MCF 10A (cell line): Measurements from ENCODE around the gene NAXE. TPM values are rescaled to one million over a fixed set of nuclear protein-coding genes. Genes with fewer than 3 reads are reported as not detected.
A peak's percentile ranks its signal among the peaks of the same experiment; 100 is the strongest.

Source experiments
- BruUV-seq: library from RNA; stranded (reverse); fragments of 400-500 nt; replicated peaks from 2 replicates; lab custom pipeline; 2021; lab: Mats Ljungman, UMichigan
- CTCF ChIA-PET: fragments of 300-600 bp; sonication (Branson Sonifier 250); formaldehyde crosslinking; extraction: SDS; loops from one replicate; lab custom pipeline; 2021; ENCODE audit warnings: antibody characterized with exemption, inconsistent platforms; lab: Yijun Ruan, JAX
- POLR2A ChIA-PET: fragments of 300-600, 350-650 bp; sonication (Branson Sonifier 250); formaldehyde crosslinking; extraction: SDS; loops from one replicate; lab custom pipeline; 2020; ENCODE audit warnings: antibody characterized with exemption, inconsistent platforms; lab: Yijun Ruan, JAX
- DNase-seq: peaks from one replicate; pipeline ENCODE4 v3.0.0-alpha.2; 2018; ENCODE audit not compliant: unreplicated experiment
- H3K27ac Mint-ChIP-seq: one replicate; pipeline ENCODE4 v1.8.0; 2022; ENCODE audit warnings: mild to moderate bottlenecking, low read depth, mixed read lengths; ENCODE audit not compliant: unreplicated experiment
- H3K27me3 Mint-ChIP-seq: one replicate; pipeline ENCODE4 v1.8.0; 2022; ENCODE audit warnings: mixed read lengths; ENCODE audit not compliant: insufficient read depth, unreplicated experiment
- H3K36me3 Mint-ChIP-seq: one replicate; pipeline ENCODE4 v1.8.0; 2022; ENCODE audit warnings: mild to moderate bottlenecking, moderate library complexity, mixed read lengths; ENCODE audit not compliant: insufficient read depth, unreplicated experiment
- H3K4me1 Mint-ChIP-seq: one replicate; pipeline ENCODE4 v1.8.0; 2022; ENCODE audit warnings: mixed read lengths; ENCODE audit not compliant: insufficient read depth, unreplicated experiment
- H3K4me3 Mint-ChIP-seq: one replicate; pipeline ENCODE4 v1.8.0; 2022; ENCODE audit warnings: mild to moderate bottlenecking, moderate library complexity, mixed read lengths; ENCODE audit not compliant: unreplicated experiment
- H3K9me3 Mint-ChIP-seq: one replicate; pipeline ENCODE4 v1.8.0; 2022; ENCODE audit warnings: mixed read lengths; ENCODE audit not compliant: unreplicated experiment
- CTCF ChIP-seq: fragments of 200-600 bp; IDR thresholded peaks from one replicate; pipeline ENCODE4 v1.8.0; 2022; ENCODE audit warnings: antibody characterized with exemption, mild to moderate bottlenecking; ENCODE audit not compliant: unreplicated experiment
- intact Hi-C: fragments of 100-400 bp; cut with micrococcal nuclease; formaldehyde crosslinking; loops from 2 replicates; pipeline ENCODE4 v1.14.1; 2022
- total RNA-seq: library from RNA; stranded (reverse); gene quantifications from 2 replicates; pipeline ENCODE4 v1.2.3, GENCODE V29; 2022

Gene NAXE
- total RNA-seq, 1 experiment from 2014 or later = 155 TPM

GRCh38 chr1:156612666-156613065 is 21.1 kb downstream of the NAXE start:
- no peak overlapping the region for H3K4me3 Mint-ChIP-seq
- peaks cover 26% of the 10 kb centered on the region for H3K27me3 Mint-ChIP-seq
- BruUV-seq = no TSS peak
- TF ChIP-seq CTCF = no peak
- peaks cover 10% of the 10 kb centered on the region for H3K4me1 Mint-ChIP-seq
- H3K27ac Mint-ChIP-seq = no peak overlapping the region
- ChIA-PET CTCF (interaction anchor here (0.7 to 20.9 kb wide), 15 partner anchors 9 to 228 kb away, joined by 3 to 396 read pairs (median 6); no protein-coding TSS in a partner anchor), POLR2A (interaction anchor here (0.6 to 2.0 kb wide), 9 partner anchors 9 to 222 kb away, joined by 3 to 7 read pairs (median 3); partner anchors contain the start of gene NAXE)
- peaks cover 5% of the 10 kb centered on the region for H3K36me3 Mint-ChIP-seq
- DNase-seq = no peak
- H3K9me3 Mint-ChIP-seq = no peaks in the 10 kb centered on the region
- intact Hi-C loops = no loop called here

GRCh38 chr1:156615946-156616345 is 24.4 kb downstream of the NAXE start:
- BruUV-seq = no TSS peak
- ChIA-PET POLR2A (interaction anchor here (1.4 to 1.6 kb wide), 2 partner anchors 12 to 13 kb away, joined by 4 to 5 read pairs; no protein-coding TSS in a partner anchor), CTCF (interaction anchor here (0.6 to 20.9 kb wide), 8 partner anchors 10 to 231 kb away, joined by 3 to 396 read pairs (median 21); no protein-coding TSS in a partner anchor)
- Mint-ChIP-seq H3K4me3 (peak overlapping the region; percentile 6), H3K9me3 (no peaks in the 10 kb centered on the region), H3K36me3 (no peaks in the 10 kb centered on the region), H3K27ac (no peak overlapping the region), H3K27me3 (peaks cover 47% of the 10 kb centered on the region), H3K4me1 (peaks cover 10% of the 10 kb centered on the region)
- intact Hi-C loops = no loop called here
- DNase-seq = no peak
- TF ChIP-seq CTCF = no peak

GRCh38 chr1:156616463-156616862 is 24.9 kb downstream of the NAXE start:
- Mint-ChIP-seq H3K9me3 (no peaks in the 10 kb centered on the region), H3K27ac (no peak overlapping the region), H3K27me3 (peaks cover 47% of the 10 kb centered on the region), H3K4me3 (peak overlapping the region; percentile 6), H3K36me3 (no peaks in the 10 kb centered on the region), H3K4me1 (peaks cover 10% of the 10 kb centered on the region)
- no TSS peak for BruUV-seq
- no peak for TF ChIP-seq CTCF
- DNase-seq = peak; percentile 64
- CTCF ChIA-PET = interaction anchor here (0.6 to 20.9 kb wide), 11 partner anchors 8 to 171 kb away, joined by 3 to 396 read pairs (median 4); no protein-coding TSS in a partner anchor
- POLR2A ChIA-PET = interaction anchor here (0.8 to 1.6 kb wide), 4 partner anchors 11 to 112 kb away, joined by 4 to 6 read pairs (median 4); partner anchors contain the start of genes ISG20L2 and METTL25B
- intact Hi-C loops = no loop called here

- CTCF ChIA-PET = interaction anchor here (0.6 to 20.9 kb wide), 24 partner anchors 8 to 450 kb away, joined by 3 to 396 read pairs (median 5); no protein-coding TSS in a partner anchor
- DNase-seq = peak; percentile 57
- no TSS peak for BruUV-seq
- Mint-ChIP-seq H3K4me3 (no peak within 1 kb of the TSS), H3K4me1 (peaks cover 15% of the 10 kb centered on the region), H3K27me3 (peaks cover 54% of the 10 kb centered on the region), H3K9me3 (no peaks in the 10 kb centered on the region), H3K36me3 (no peaks in the 10 kb centered on the region), H3K27ac (no peak within 1 kb of the TSS)
- POLR2A ChIA-PET = interaction anchor here (0.9 to 1.2 kb wide), 2 partner anchors 25 to 37 kb away, joined by 3 read pairs; no protein-coding TSS in a partner anchor
- TF ChIP-seq CTCF = peak; percentile 51
- intact Hi-C loops = no loop called here
Observed at GRCh38 chr1:156618853-156619581, 27.4 kb downstream of the NAXE start, which contains the start of gene HAPLN2. Gene HAPLN2 (plus strand): TSS chr1:156619415. CDS start chr1:156623491, 4,076 bp downstream.
